Measurements from ENCODE around the gene DYNC1LI1. TPM values are rescaled to one million over a fixed set of nuclear protein-coding genes. Genes with fewer than 3 reads are reported as not detected.

The DYNC1LI1 gene
- total RNA-seq, 2 experiments from 2014 or later = 28.6 to 48.7 TPM

DNA sequence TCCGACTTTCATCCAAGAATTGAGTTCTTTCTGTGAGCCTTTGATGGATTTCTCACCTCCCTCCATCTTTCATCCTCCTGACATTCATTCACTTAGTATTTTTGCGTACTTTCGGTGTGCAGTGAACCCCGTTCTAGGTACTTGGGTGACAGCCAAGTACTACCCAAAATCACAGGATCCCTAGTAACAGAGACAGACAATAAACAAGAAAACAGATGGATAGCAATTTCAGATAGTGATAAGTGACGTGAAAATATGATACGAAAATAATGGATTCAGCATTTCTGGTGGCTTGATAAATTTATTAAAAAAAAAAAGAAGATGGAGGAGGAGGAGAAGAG lies 67.7 kb downstream of the DYNC1LI1 start:
- intact Hi-C loops (cut with micrococcal nuclease; ENCODE audit: unreplicated experiment) = no loop called here
- Histone ChIP-seq H3K79me2 (ENCODE audit: insufficient read depth, low read depth, low read length) (peaks cover 33% of the 10 kb centered on the region; the same call in 1 of the 2 replicates), H3K4me2 (ENCODE audit: low read length) (peak overlapping the region; percentile 81), H4K20me1 (ENCODE audit: insufficient read depth, low read length) (peaks cover 14% of the 10 kb centered on the region; the same call in 1 of the 2 replicates), H3K9me2 (ENCODE audit: insufficient read depth, low read length) (no peaks in the 10 kb centered on the region), H2AFZ (ENCODE audit: low read length) (peak overlapping the region; percentile 100), H3K27ac (ENCODE audit: low read depth, low read length, poor library complexity, severe bottlenecking) (peak overlapping the region; percentile 38), H3K4me1 (ENCODE audit: insufficient read depth, low read length, poor library complexity, severe bottlenecking) (peaks cover 44% of the 10 kb centered on the region), H3K9me3 (ENCODE audit: low read length) (no peaks in the 10 kb centered on the region), H3K36me3 (ENCODE audit: insufficient read depth, low read length) (no peaks in the 10 kb centered on the region; the same call in 1 of the 2 replicates), H3K4me3 (ENCODE audit: low read depth, low read length, poor library complexity, severe bottlenecking) (peak overlapping the region; percentile 89)
- ChIA-PET CTCF (ENCODE audit: unreplicated experiment) (no interaction called here), POLR2A (interaction anchor here (0.6 to 1.4 kb wide), 4 partner anchors 151 to 1294 kb away, joined by 3 to 5 read pairs (median 3); no protein-coding TSS in a partner anchor)
- no TSS peak for BruUV-seq (replicated peaks)
- no peak for TF ChIP-seq CTCF (conservative IDR thresholded peaks at IDR 0.05; ENCODE audit: low read length)
- TF ChIP-seq EZH2phosphoT487 (IDR thresholded peaks at IDR 0.05; ENCODE audit: borderline replicate concordance, low read depth, low read length) = no peak
- DNase-seq (ENCODE audit: low spot score) = no peak

DNA sequence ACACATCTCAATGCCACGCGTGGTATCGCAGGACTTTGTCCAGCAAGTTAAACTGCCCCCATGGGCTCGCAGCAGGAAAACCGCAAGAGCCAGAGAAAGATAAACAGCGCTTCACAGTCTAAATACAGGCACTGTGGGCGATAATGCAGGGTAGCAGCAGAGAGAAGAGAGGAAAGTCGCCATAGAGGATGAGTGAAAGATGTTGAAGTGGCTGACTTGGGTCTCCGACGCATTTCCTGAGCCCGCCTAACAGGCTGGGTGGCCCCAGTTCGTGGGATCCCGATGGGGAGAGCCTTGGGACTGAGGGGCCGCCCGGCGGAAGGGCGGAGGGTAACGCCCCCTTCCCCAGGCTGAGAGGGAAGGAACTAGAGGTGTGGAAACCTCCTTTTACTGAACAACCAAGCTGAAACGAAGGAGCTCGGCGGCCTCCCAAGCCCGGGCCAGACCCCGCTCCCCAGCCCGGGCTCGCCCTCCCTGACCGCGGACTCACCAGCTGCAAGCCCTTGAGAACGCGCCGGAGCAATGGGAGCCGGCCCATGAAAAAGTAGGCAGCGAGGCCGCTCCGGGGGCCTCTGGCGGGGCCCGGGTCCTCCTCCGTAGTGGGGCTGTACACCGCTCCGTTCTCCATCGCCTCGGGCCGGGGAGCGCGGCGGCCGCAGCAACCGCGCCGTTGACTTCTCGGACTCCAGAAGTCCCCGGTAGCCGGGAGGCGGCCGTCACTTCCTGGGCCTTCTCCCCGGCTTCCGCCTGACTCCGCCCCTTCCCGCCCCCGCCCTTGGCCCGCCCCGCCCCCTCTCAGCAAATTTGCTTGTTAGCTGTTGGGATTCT lies 68.3 kb downstream of the DYNC1LI1 start, which contains the start of gene CMTM6:
CMTM6 (minus strand) TSS at position 735 of the 828 bp plus-strand sequence; CDS start at position 628, 107 bp downstream.
- BruUV-seq (replicated peaks) = no TSS peak
- Histone ChIP-seq H3K9me2 (ENCODE audit: insufficient read depth, low read length) (no peaks in the 10 kb centered on the region), H3K4me2 (ENCODE audit: low read length) (peak within 1 kb of the TSS; percentile 81), H3K9me3 (ENCODE audit: low read length) (no peaks in the 10 kb centered on the region), H3K4me3 (ENCODE audit: low read depth, low read length, poor library complexity, severe bottlenecking) (peak within 1 kb of the TSS; percentile 89), H3K36me3 (ENCODE audit: insufficient read depth, low read length) (no peaks in the 10 kb centered on the region; the same call in 1 of the 2 replicates), H4K20me1 (ENCODE audit: insufficient read depth, low read length) (peaks cover 14% of the 10 kb centered on the region; the same call in 1 of the 2 replicates), H2AFZ (ENCODE audit: low read length) (peak within 1 kb of the TSS; percentile 100), H3K79me2 (ENCODE audit: insufficient read depth, low read depth, low read length) (peaks cover 33% of the 10 kb centered on the region; the same call in 1 of the 2 replicates), H3K4me1 (ENCODE audit: insufficient read depth, low read length, poor library complexity, severe bottlenecking) (peaks cover 46% of the 10 kb centered on the region), H3K27ac (ENCODE audit: low read depth, low read length, poor library complexity, severe bottlenecking) (peak within 1 kb of the TSS; percentile 73)
- POLR2A ChIA-PET = interaction anchor here (0.6 to 1.9 kb wide), 13 partner anchors 9 to 1294 kb away, joined by 3 to 9 read pairs (median 3); partner anchors contain the start of gene STT3B
- 0 out of 2 replicates have a peak, but pooled peaks have one; percentile 33 for TF ChIP-seq CTCF (conservative IDR thresholded peaks at IDR 0.05; ENCODE audit: low read length)
- no peak for TF ChIP-seq EZH2phosphoT487 (IDR thresholded peaks at IDR 0.05; ENCODE audit: borderline replicate concordance, low read depth, low read length)
- CTCF ChIA-PET (ENCODE audit: unreplicated experiment) = no interaction called here
- DNase-seq (ENCODE audit: low spot score) = peak; percentile 88
- intact Hi-C loops (cut with micrococcal nuclease; ENCODE audit: unreplicated experiment) = no loop called here
